Measurements from ENCODE around the gene GLIS2. TPM values are rescaled to one million over a fixed set of nuclear protein-coding genes. Genes with fewer than 3 reads are reported as not detected.
A peak's percentile ranks its signal among the peaks of the same experiment; 100 is the strongest.

The GLIS2 gene
- total RNA-seq, 1 experiment from 2014 or later = 23.0 TPM

- TF ChIP-seq AFF4 (CRISPR knock-in tag; IDR thresholded peaks at IDR 0.05; ENCODE audit: borderline replicate concordance) (no peak), NFYB (CRISPR knock-in tag; conservative IDR thresholded peaks at IDR 0.05; ENCODE audit: low read depth) (no peak), PREB (CRISPR knock-in tag; IDR thresholded peaks at IDR 0.05; ENCODE audit: borderline replicate concordance) (no peak), JAZF1 (CRISPR knock-in tag; IDR thresholded peaks at IDR 0.05) (no peak), TEAD4 (CRISPR knock-in tag; IDR thresholded peaks at IDR 0.05) (no peak), SOX15 (CRISPR knock-in tag; IDR thresholded peaks at IDR 0.05) (no peak), SP1 (CRISPR knock-in tag; conservative IDR thresholded peaks at IDR 0.05) (peak; percentile 47; the same call in 1 of the 2 replicates), FOXK1 (CRISPR knock-in tag; IDR thresholded peaks at IDR 0.05) (peak; percentile 67), ETV6 (CRISPR knock-in tag; IDR thresholded peaks at IDR 0.05) (peak; percentile 26; the same call in 1 of the 2 replicates), SMAD4 (CRISPR knock-in tag; IDR thresholded peaks at IDR 0.05) (no peak), ZNF423 (CRISPR knock-in tag; IDR thresholded peaks at IDR 0.05) (no peak), ZSCAN18 (CRISPR knock-in tag; IDR thresholded peaks at IDR 0.05) (no peak)
- TF ChIP-seq, protein P1, sequence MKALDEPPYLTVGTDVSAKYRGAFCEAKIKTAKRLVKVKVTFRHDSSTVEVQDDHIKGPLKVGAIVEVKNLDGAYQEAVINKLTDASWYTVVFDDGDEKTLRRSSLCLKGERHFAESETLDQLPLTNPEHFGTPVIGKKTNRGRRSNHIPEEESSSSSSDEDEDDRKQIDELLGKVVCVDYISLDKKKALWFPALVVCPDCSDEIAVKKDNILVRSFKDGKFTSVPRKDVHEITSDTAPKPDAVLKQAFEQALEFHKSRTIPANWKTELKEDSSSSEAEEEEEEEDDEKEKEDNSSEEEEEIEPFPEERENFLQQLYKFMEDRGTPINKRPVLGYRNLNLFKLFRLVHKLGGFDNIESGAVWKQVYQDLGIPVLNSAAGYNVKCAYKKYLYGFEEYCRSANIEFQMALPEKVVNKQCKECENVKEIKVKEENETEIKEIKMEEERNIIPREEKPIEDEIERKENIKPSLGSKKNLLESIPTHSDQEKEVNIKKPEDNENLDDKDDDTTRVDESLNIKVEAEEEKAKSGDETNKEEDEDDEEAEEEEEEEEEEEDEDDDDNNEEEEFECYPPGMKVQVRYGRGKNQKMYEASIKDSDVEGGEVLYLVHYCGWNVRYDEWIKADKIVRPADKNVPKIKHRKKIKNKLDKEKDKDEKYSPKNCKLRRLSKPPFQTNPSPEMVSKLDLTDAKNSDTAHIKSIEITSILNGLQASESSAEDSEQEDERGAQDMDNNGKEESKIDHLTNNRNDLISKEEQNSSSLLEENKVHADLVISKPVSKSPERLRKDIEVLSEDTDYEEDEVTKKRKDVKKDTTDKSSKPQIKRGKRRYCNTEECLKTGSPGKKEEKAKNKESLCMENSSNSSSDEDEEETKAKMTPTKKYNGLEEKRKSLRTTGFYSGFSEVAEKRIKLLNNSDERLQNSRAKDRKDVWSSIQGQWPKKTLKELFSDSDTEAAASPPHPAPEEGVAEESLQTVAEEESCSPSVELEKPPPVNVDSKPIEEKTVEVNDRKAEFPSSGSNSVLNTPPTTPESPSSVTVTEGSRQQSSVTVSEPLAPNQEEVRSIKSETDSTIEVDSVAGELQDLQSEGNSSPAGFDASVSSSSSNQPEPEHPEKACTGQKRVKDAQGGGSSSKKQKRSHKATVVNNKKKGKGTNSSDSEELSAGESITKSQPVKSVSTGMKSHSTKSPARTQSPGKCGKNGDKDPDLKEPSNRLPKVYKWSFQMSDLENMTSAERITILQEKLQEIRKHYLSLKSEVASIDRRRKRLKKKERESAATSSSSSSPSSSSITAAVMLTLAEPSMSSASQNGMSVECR (CRISPR knock-in tag; IDR thresholded peaks at IDR 0.05; ENCODE audit: borderline replicate concordance) = no peak; the same call in 1 of the 2 replicates
- TF ChIP-seq, protein P2, sequence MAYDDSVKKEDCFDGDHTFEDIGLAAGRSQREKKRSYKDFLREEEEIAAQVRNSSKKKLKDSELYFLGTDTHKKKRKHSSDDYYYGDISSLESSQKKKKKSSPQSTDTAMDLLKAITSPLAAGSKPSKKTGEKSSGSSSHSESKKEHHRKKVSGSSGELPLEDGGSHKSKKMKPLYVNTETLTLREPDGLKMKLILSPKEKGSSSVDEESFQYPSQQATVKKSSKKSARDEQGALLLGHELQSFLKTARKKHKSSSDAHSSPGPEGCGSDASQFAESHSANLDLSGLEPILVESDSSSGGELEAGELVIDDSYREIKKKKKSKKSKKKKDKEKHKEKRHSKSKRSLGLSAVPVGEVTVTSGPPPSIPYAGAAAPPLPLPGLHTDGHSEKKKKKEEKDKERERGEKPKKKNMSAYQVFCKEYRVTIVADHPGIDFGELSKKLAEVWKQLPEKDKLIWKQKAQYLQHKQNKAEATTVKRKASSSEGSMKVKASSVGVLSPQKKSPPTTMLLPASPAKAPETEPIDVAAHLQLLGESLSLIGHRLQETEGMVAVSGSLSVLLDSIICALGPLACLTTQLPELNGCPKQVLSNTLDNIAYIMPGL (CRISPR knock-in tag; IDR thresholded peaks at IDR 0.05) = peak; percentile 88; the same call in 1 of the 2 replicates
- TF ChIP-seq, protein P3, sequence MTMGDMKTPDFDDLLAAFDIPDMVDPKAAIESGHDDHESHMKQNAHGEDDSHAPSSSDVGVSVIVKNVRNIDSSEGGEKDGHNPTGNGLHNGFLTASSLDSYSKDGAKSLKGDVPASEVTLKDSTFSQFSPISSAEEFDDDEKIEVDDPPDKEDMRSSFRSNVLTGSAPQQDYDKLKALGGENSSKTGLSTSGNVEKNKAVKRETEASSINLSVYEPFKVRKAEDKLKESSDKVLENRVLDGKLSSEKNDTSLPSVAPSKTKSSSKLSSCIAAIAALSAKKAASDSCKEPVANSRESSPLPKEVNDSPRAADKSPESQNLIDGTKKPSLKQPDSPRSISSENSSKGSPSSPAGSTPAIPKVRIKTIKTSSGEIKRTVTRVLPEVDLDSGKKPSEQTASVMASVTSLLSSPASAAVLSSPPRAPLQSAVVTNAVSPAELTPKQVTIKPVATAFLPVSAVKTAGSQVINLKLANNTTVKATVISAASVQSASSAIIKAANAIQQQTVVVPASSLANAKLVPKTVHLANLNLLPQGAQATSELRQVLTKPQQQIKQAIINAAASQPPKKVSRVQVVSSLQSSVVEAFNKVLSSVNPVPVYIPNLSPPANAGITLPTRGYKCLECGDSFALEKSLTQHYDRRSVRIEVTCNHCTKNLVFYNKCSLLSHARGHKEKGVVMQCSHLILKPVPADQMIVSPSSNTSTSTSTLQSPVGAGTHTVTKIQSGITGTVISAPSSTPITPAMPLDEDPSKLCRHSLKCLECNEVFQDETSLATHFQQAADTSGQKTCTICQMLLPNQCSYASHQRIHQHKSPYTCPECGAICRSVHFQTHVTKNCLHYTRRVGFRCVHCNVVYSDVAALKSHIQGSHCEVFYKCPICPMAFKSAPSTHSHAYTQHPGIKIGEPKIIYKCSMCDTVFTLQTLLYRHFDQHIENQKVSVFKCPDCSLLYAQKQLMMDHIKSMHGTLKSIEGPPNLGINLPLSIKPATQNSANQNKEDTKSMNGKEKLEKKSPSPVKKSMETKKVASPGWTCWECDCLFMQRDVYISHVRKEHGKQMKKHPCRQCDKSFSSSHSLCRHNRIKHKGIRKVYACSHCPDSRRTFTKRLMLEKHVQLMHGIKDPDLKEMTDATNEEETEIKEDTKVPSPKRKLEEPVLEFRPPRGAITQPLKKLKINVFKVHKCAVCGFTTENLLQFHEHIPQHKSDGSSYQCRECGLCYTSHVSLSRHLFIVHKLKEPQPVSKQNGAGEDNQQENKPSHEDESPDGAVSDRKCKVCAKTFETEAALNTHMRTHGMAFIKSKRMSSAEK (CRISPR knock-in tag; IDR thresholded peaks at IDR 0.05; ENCODE audit: borderline replicate concordance) = no peak
- TF ChIP-seq, protein P4, sequence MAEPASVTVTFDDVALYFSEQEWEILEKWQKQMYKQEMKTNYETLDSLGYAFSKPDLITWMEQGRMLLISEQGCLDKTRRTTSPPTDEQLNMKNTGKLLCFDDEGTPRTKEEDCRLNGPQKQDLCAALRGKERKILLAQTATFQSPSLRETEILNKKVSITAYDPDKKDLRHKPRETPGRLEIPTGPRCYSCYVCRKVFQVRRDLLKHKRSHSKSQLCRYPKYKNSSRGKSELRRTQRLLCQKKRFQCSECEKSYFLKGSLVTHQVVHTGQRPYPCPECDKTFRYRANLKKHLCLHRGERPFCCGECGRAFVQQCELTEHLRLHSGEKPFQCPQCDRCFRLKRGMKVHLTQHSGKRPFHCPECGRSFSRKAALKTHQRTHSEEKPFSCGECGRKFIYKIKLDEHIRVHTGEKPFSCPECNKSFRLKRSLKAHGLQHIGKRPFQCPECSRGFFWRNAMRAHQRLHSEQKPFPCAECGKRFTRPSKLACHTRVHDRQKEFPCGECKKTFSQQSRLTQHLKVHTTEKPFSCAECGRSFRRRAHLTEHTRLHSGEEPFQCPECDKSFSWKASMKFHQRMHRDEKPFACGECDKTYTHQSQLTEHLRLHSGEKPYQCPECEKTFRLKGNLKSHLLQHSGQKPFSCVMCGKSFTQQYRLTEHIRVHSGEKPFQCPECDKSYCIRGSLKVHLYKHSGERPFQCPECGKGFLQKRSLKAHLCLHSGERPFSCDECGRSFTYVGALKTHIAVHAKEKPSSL (CRISPR knock-in tag; conservative IDR thresholded peaks at IDR 0.05) = no peak
- TF ChIP-seq, protein P5, sequence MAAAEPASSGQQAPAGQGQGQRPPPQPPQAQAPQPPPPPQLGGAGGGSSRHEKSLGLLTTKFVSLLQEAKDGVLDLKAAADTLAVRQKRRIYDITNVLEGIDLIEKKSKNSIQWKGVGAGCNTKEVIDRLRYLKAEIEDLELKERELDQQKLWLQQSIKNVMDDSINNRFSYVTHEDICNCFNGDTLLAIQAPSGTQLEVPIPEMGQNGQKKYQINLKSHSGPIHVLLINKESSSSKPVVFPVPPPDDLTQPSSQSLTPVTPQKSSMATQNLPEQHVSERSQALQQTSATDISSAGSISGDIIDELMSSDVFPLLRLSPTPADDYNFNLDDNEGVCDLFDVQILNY (CRISPR knock-in tag; IDR thresholded peaks at IDR 0.05) = 0 out of 2 replicates have a peak, but pooled peaks have one; percentile 32
These were observed 12.3 kb downstream of the GLIS2 start (continued) for GRCh38 chr16:4328046-4328781.
